HL-60 (cell line): ENCODE measurements around the gene FGF14.

Experiments
- DNase-seq, 2 experiments: peaks; one replicate each; pipeline ENCODE4 v3.0.0-alpha.2; 2010 to 2020; ENCODE audit warnings: low read depth in 1 of 2, low spot score in 1 of 2
- H3K27ac ChIP-seq: fragments of 250-450 bp; sonication (Bioruptor Pico); replicated peaks from 2 replicates; pipeline ENCODE4 v1.5.1; 2020; ENCODE audit warnings: mild to moderate bottlenecking, moderate library complexity
- H3K27me3 ChIP-seq: fragments of 250-450 bp; sonication (Bioruptor Pico); 2 replicates; pipeline ENCODE4 v1.5.1; 2021; ENCODE audit warnings: mild to moderate bottlenecking, moderate library complexity; ENCODE audit not compliant: insufficient read depth, poor library complexity, severe bottlenecking
- H3K4me3 ChIP-seq: replicated peaks from 2 replicates; pipeline ENCODE4 v1.5.1; 2011; ENCODE audit warnings: mild to moderate bottlenecking, control low read depth, low read length; ENCODE audit not compliant: insufficient read depth
- GABPA ChIP-seq: IDR thresholded peaks from 2 replicates; pipeline ENCODE4 v1.6.1; 2012; ENCODE audit warnings: low read depth
- POLR2AphosphoS5 ChIP-seq: IDR thresholded peaks from 2 replicates; pipeline ENCODE4 v1.6.1; 2012; ENCODE audit warnings: low read depth
- SPI1 ChIP-seq: IDR thresholded peaks from 2 replicates; pipeline ENCODE4 v1.6.1; 2012; ENCODE audit warnings: low read depth, mild to moderate bottlenecking, borderline replicate concordance
- TF ChIP-seq, protein P1 (sequence below): IDR thresholded peaks from 2 replicates; pipeline ENCODE4 v1.6.1; 2012; ENCODE audit warnings: low read depth; ENCODE audit not compliant: insufficient replicate concordance
- TF ChIP-seq, protein P2 (sequence below): IDR thresholded peaks from one replicate; pipeline ENCODE4 v1.5.1; 2011; ENCODE audit warnings: low read length, control low read depth, inconsistent platforms; ENCODE audit not compliant: insufficient read depth

The FGF14 gene

GRCh38 chr13:101875717-101876393, 526.0 kb downstream of the FGF14 start:
- DNase-seq: no peak
- H3K4me3 ChIP-seq: no peak overlapping the region
- no peaks in the 10 kb centered on the region for H3K27me3 ChIP-seq
- no peak overlapping the region for H3K27ac ChIP-seq
- TF ChIP-seq SPI1: no peak
- no peak for TF ChIP-seq POLR2AphosphoS5
- TF ChIP-seq, protein P1, sequence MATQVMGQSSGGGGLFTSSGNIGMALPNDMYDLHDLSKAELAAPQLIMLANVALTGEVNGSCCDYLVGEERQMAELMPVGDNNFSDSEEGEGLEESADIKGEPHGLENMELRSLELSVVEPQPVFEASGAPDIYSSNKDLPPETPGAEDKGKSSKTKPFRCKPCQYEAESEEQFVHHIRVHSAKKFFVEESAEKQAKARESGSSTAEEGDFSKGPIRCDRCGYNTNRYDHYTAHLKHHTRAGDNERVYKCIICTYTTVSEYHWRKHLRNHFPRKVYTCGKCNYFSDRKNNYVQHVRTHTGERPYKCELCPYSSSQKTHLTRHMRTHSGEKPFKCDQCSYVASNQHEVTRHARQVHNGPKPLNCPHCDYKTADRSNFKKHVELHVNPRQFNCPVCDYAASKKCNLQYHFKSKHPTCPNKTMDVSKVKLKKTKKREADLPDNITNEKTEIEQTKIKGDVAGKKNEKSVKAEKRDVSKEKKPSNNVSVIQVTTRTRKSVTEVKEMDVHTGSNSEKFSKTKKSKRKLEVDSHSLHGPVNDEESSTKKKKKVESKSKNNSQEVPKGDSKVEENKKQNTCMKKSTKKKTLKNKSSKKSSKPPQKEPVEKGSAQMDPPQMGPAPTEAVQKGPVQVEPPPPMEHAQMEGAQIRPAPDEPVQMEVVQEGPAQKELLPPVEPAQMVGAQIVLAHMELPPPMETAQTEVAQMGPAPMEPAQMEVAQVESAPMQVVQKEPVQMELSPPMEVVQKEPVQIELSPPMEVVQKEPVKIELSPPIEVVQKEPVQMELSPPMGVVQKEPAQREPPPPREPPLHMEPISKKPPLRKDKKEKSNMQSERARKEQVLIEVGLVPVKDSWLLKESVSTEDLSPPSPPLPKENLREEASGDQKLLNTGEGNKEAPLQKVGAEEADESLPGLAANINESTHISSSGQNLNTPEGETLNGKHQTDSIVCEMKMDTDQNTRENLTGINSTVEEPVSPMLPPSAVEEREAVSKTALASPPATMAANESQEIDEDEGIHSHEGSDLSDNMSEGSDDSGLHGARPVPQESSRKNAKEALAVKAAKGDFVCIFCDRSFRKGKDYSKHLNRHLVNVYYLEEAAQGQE: no peak
- TF ChIP-seq, protein P2, sequence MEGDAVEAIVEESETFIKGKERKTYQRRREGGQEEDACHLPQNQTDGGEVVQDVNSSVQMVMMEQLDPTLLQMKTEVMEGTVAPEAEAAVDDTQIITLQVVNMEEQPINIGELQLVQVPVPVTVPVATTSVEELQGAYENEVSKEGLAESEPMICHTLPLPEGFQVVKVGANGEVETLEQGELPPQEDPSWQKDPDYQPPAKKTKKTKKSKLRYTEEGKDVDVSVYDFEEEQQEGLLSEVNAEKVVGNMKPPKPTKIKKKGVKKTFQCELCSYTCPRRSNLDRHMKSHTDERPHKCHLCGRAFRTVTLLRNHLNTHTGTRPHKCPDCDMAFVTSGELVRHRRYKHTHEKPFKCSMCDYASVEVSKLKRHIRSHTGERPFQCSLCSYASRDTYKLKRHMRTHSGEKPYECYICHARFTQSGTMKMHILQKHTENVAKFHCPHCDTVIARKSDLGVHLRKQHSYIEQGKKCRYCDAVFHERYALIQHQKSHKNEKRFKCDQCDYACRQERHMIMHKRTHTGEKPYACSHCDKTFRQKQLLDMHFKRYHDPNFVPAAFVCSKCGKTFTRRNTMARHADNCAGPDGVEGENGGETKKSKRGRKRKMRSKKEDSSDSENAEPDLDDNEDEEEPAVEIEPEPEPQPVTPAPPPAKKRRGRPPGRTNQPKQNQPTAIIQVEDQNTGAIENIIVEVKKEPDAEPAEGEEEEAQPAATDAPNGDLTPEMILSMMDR: no peak
- TF ChIP-seq GABPA: no peak

- TF ChIP-seq POLR2AphosphoS5: no peak
- TF ChIP-seq SPI1: no peak
- no peak for TF ChIP-seq GABPA
- TF ChIP-seq, protein P1: no peak
- H3K4me3 ChIP-seq: no peak overlapping the region
- DNase-seq: no peak
- H3K27ac ChIP-seq: no peak overlapping the region
- H3K27me3 ChIP-seq: no peaks in the 10 kb centered on the region
Observed at GRCh38 chr13:101875091-101875490, 526.8 kb downstream of the FGF14 start.

- Histone ChIP-seq H3K4me3 (no peak overlapping the region), H3K27ac (no peak overlapping the region), H3K27me3 (no peaks in the 10 kb centered on the region)
- TF ChIP-seq GABPA (no peak), SPI1 (no peak), POLR2AphosphoS5 (no peak)
- TF ChIP-seq, protein P1: no peak
- TF ChIP-seq, protein P2: no peak
- DNase-seq: no peak
Observed at GRCh38 chr13:101869553-101869952, 532.3 kb downstream of the FGF14 start.
